Measurements from ENCODE around the gene CAPN12. TPM values are rescaled to one million over a fixed set of nuclear protein-coding genes. Genes with fewer than 3 reads are reported as not detected.
"Not testable (repeated sequence)": the region's sequence is repeated elsewhere in the genome, so short reads cannot be mapped to it uniquely, and the experiment has no call there.

Gene CAPN12
- total RNA-seq, result 1 to 10 TPM in 5 of 9 donors, under 1 TPM in 3, not detected in 1; 0.39 to 5.0 (median 3.3) TPM
- 10 to 100 TPM in 2 of 3 donors, under 1 TPM in 1; 0.68 to 23.1 (median 11.2) TPM for polyA plus RNA-seq
- long read RNA-seq, donor 1, partial matches to known transcripts, result 0 of 1 reads
- long read RNA-seq, donor 1, other reads (novel, unspliced or antisense), result 0 of 1 reads
- long read RNA-seq, donor 2, partial matches to known transcripts, result 0 of 1 reads
- long read RNA-seq, donor 2, other reads (novel, unspliced or antisense), result 0 of 1 reads
- long read RNA-seq, donor 3, result 0 reads
- long read RNA-seq, donor 4, result 0 reads
- long read RNA-seq, donor 5, partial matches to known transcripts, result 0 of 1 reads
- long read RNA-seq, donor 5, other reads (novel, unspliced or antisense), result 1 of 1 reads
- long read RNA-seq, donor 6, result 0 reads
- long read RNA-seq, donor 7, partial matches to known transcripts, result 0 of 1 reads
- long read RNA-seq, donor 7, other reads (novel, unspliced or antisense), result 0 of 1 reads
- long read RNA-seq, donor 8, partial matches to known transcripts, result 0 of 2 reads
- long read RNA-seq, donor 8, other reads (novel, unspliced or antisense), result 0 of 2 reads
- long read RNA-seq, donor 9, result 0 reads
- long read RNA-seq, donor 10, result 0 reads

GRCh38 chr19:38744298-38744681, at the start of gene CAPN12:
Gene CAPN12 (minus strand): TSS chr19:38744474. CDS start chr19:38744165, 309 bp downstream.
- DNase-seq, result no peak
- no peaks in the 10 kb centered on the region for H3K36me3 ChIP-seq (replicated peaks in 1 of 2)
- no peaks in the 10 kb centered on the region for H3K9me3 ChIP-seq (replicated peaks in 1 of 3)
- H3K27ac ChIP-seq, result no peak within 1 kb of the TSS
- intact Hi-C loops (cut with DNase I), result loop anchor here in 1 of 2 donors (10.0 kb wide), 1 partner anchor 181 kb away; no protein-coding TSS in a partner anchor
- 83 to 95% (median 88%) methylated on average over 9 to 10 of the region's 10 CpGs for WGBS, 4 donors
- TF ChIP-seq CTCF (IDR thresholded peaks at IDR 0.05) (no peak), POLR2A (IDR thresholded peaks at IDR 0.05) (no peak)
- no peak within 1 kb of the TSS for H3K4me3 ChIP-seq
- H3K4me1 ChIP-seq (replicated peaks in 1 of 2), result no peaks in the 10 kb centered on the region
- no peaks in the 10 kb centered on the region for H3K27me3 ChIP-seq

- H3K4me1 ChIP-seq (replicated peaks in 1 of 2), result no peaks in the 10 kb centered on the region
- H3K27ac ChIP-seq, result no peak overlapping the region
- H3K4me3 ChIP-seq, result no peak overlapping the region
- DNase-seq, result no peak
- no peaks in the 10 kb centered on the region for H3K27me3 ChIP-seq
- intact Hi-C loops (cut with DNase I), result no loop called here
- H3K9me3 ChIP-seq (replicated peaks in 1 of 3), result no peaks in the 10 kb centered on the region
- WGBS, 4 donors, result 89 to 93% (median 90%) methylated on average over 5 of the region's 5 CpGs
- TF ChIP-seq CTCF (IDR thresholded peaks at IDR 0.05) (no peak), POLR2A (IDR thresholded peaks at IDR 0.05) (no peak)
- H3K36me3 ChIP-seq (replicated peaks in 1 of 2), result no peaks in the 10 kb centered on the region
These were observed 49.4 kb upstream of the CAPN12 start for GRCh38 chr19:38793671-38794070.

GRCh38 chr19:38793177-38793576, 48.9 kb upstream of the CAPN12 start:
- intact Hi-C loops (cut with DNase I), result no loop called here
- H3K9me3 ChIP-seq (replicated peaks in 1 of 3), result no peaks in the 10 kb centered on the region
- H3K4me3 ChIP-seq, result no peak overlapping the region
- no peaks in the 10 kb centered on the region for H3K4me1 ChIP-seq (replicated peaks in 1 of 2)
- no peaks in the 10 kb centered on the region for H3K27me3 ChIP-seq
- 77 to 89% (median 84%) methylated on average over 8 of the region's 8 CpGs for WGBS, 4 donors
- H3K36me3 ChIP-seq (replicated peaks in 1 of 2), result no peaks in the 10 kb centered on the region
- TF ChIP-seq POLR2A (IDR thresholded peaks at IDR 0.05), result no peak
- no peak for TF ChIP-seq CTCF (IDR thresholded peaks at IDR 0.05)
- no peak for DNase-seq
- H3K27ac ChIP-seq, result no peak overlapping the region

GRCh38 chr19:38792250-38793111, 48.2 kb upstream of the CAPN12 start:
- WGBS, 4 donors, result 25 to 45% (median 42%) methylated on average over 11 to 62 of the region's 71 CpGs
- H3K36me3 ChIP-seq (replicated peaks in 1 of 2), result no peaks in the 10 kb centered on the region
- intact Hi-C loops (cut with DNase I), result no loop called here
- DNase-seq, result peak in 1 of 7 donors; percentile 37
- TF ChIP-seq CTCF (IDR thresholded peaks at IDR 0.05) (peak in 1 of 6 experiments; percentile 41), POLR2A (IDR thresholded peaks at IDR 0.05) (no peak)
- H3K27ac ChIP-seq, result no peak overlapping the region
- no peaks in the 10 kb centered on the region for H3K4me1 ChIP-seq (replicated peaks in 1 of 2)
- peak overlapping the region in 1 of 4 donors; percentile 32 for H3K4me3 ChIP-seq
- no peaks in the 10 kb centered on the region for H3K27me3 ChIP-seq
- H3K9me3 ChIP-seq (replicated peaks in 1 of 3), result no peaks in the 10 kb centered on the region

- DNase-seq; H3K4me1 ChIP-seq (replicated peaks in 1 of 2); H3K36me3 ChIP-seq (replicated peaks in 1 of 2); H3K9me3 ChIP-seq (replicated peaks in 1 of 3); intact Hi-C loops (cut with DNase I); H3K27me3 ChIP-seq; H3K27ac ChIP-seq: not testable (repeated sequence)
- WGBS, 4 donors, result no CpG with 5 or more reads among the region's 40 CpGs
- peak overlapping the region in 1 of 4 donors; percentile 26 for H3K4me3 ChIP-seq
These were observed 47.3 kb upstream of the CAPN12 start for GRCh38 chr19:38791451-38792064.
